ENCODE data around the gene CHDH. TPM values are rescaled to one million over a fixed set of nuclear protein-coding genes. Genes with fewer than 3 reads are reported as not detected.

CHDH gene
- total and polyA plus RNA-seq, 4 donors: 3.2 to 10.2 (median 6.7) TPM

- Histone ChIP-seq H3K4me1 (ENCODE audit: control insufficient read depth, insufficient read depth, low read length) (peaks cover 49% of the 10 kb centered on the region), H3K9me3 (ENCODE audit: control insufficient read depth, insufficient read depth, low read length) (no peaks in the 10 kb centered on the region), H3K27ac (ENCODE audit: low read depth, low read length) (peak overlapping the region; percentile 1), H3K36me3 (ENCODE audit: control insufficient read depth, insufficient read depth, low read length) (peaks cover 51% of the 10 kb centered on the region), H3K4me3 (ENCODE audit: low read depth, low read length) (no peak overlapping the region), H3K27me3 (ENCODE audit: control insufficient read depth, insufficient read depth, low read length) (no peaks in the 10 kb centered on the region)
- peak in 2 of 6 donors; percentile 37 to 68 for DNase-seq (ENCODE audit: low read depth in 4 of 6, low spot score in 6 of 6)
- WGBS (ENCODE audit: insufficient coverage): 28% methylated on average over 4 of the region's 4 CpGs
Observed at GRCh38 chr3:53812434-53812833, 33.8 kb downstream of the CHDH start.

- DNase-seq (ENCODE audit: low read depth in 4 of 6, low spot score in 6 of 6): no peak
- Histone ChIP-seq H3K27ac (ENCODE audit: low read depth, low read length) (no peak overlapping the region), H3K9me3 (ENCODE audit: control insufficient read depth, insufficient read depth, low read length) (no peaks in the 10 kb centered on the region), H3K4me1 (ENCODE audit: control insufficient read depth, insufficient read depth, low read length) (peaks cover 50% of the 10 kb centered on the region), H3K4me3 (ENCODE audit: low read depth, low read length) (no peak overlapping the region), H3K36me3 (ENCODE audit: control insufficient read depth, insufficient read depth, low read length) (peaks cover 54% of the 10 kb centered on the region), H3K27me3 (ENCODE audit: control insufficient read depth, insufficient read depth, low read length) (no peaks in the 10 kb centered on the region)
- WGBS (ENCODE audit: insufficient coverage): 94% methylated on average over 21 of the region's 24 CpGs
Observed at GRCh38 chr3:53811143-53811927, 34.9 kb downstream of the CHDH start.

- no peak overlapping the region for H3K4me3 ChIP-seq (ENCODE audit: low read depth, low read length)
- peaks cover 59% of the 10 kb centered on the region for H3K36me3 ChIP-seq (ENCODE audit: control insufficient read depth, insufficient read depth, low read length)
- H3K27me3 ChIP-seq (ENCODE audit: control insufficient read depth, insufficient read depth, low read length): no peaks in the 10 kb centered on the region
- no peaks in the 10 kb centered on the region for H3K9me3 ChIP-seq (ENCODE audit: control insufficient read depth, insufficient read depth, low read length)
- H3K4me1 ChIP-seq (ENCODE audit: control insufficient read depth, insufficient read depth, low read length): peaks cover 41% of the 10 kb centered on the region
- DNase-seq (ENCODE audit: low read depth in 4 of 6, low spot score in 6 of 6): no peak
- WGBS (ENCODE audit: insufficient coverage): 92% methylated on average over 28 of the region's 28 CpGs
- no peak overlapping the region for H3K27ac ChIP-seq (ENCODE audit: low read depth, low read length)
Observed at GRCh38 chr3:53809764-53810400, 36.3 kb downstream of the CHDH start.

GRCh38 chr3:53809267-53809666 lies 37.0 kb downstream of the CHDH start:
- no peak for DNase-seq (ENCODE audit: low read depth in 4 of 6, low spot score in 6 of 6)
- H3K4me3 ChIP-seq (ENCODE audit: low read depth, low read length): no peak overlapping the region
- H3K9me3 ChIP-seq (ENCODE audit: control insufficient read depth, insufficient read depth, low read length): no peaks in the 10 kb centered on the region
- WGBS (ENCODE audit: insufficient coverage): 79% methylated on average over 11 of the region's 12 CpGs
- H3K36me3 ChIP-seq (ENCODE audit: control insufficient read depth, insufficient read depth, low read length): peaks cover 58% of the 10 kb centered on the region
- no peak overlapping the region for H3K27ac ChIP-seq (ENCODE audit: low read depth, low read length)
- peaks cover 39% of the 10 kb centered on the region for H3K4me1 ChIP-seq (ENCODE audit: control insufficient read depth, insufficient read depth, low read length)
- no peaks in the 10 kb centered on the region for H3K27me3 ChIP-seq (ENCODE audit: control insufficient read depth, insufficient read depth, low read length)

DNA sequence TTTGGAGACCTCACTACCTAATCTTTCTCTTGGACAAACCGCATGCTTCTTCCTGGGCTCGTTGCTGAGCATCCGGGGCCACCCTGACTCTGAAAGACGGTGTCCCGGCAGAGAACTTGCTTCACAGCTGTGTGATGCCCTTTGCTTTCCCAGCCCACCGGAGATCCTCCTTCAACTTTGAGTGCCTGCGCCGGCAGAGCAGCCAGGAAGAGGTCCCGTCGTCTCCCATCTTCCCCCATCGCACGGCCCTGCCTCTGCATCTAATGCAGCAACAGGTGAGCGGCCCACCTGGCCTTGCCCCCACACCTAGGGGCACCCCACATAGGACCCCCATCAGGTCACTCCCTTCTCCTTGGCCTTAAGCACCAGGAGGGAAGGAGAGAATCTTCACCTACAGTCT lies 37.7 kb downstream of the CHDH start:
- no peak overlapping the region for H3K4me3 ChIP-seq (ENCODE audit: low read depth, low read length)
- 91% methylated on average over 13 of the region's 13 CpGs for whole genome bisulfite sequencing (ENCODE audit: insufficient coverage)
- no peak for DNase-seq (ENCODE audit: low read depth in 4 of 6, low spot score in 6 of 6)
- H3K27ac ChIP-seq (ENCODE audit: low read depth, low read length): no peak overlapping the region
- peaks cover 45% of the 10 kb centered on the region for H3K4me1 ChIP-seq (ENCODE audit: control insufficient read depth, insufficient read depth, low read length)
- H3K36me3 ChIP-seq (ENCODE audit: control insufficient read depth, insufficient read depth, low read length): peaks cover 63% of the 10 kb centered on the region
- no peaks in the 10 kb centered on the region for H3K27me3 ChIP-seq (ENCODE audit: control insufficient read depth, insufficient read depth, low read length)
- H3K9me3 ChIP-seq (ENCODE audit: control insufficient read depth, insufficient read depth, low read length): no peaks in the 10 kb centered on the region

- no peak overlapping the region for H3K27ac ChIP-seq (ENCODE audit: low read depth, low read length)
- no peaks in the 10 kb centered on the region for H3K9me3 ChIP-seq (ENCODE audit: control insufficient read depth, insufficient read depth, low read length)
- no peak for DNase-seq (ENCODE audit: low read depth in 4 of 6, low spot score in 6 of 6)
- H3K4me3 ChIP-seq (ENCODE audit: low read depth, low read length): no peak overlapping the region
- H3K4me1 ChIP-seq (ENCODE audit: control insufficient read depth, insufficient read depth, low read length): peaks cover 49% of the 10 kb centered on the region
- 80% methylated on average over 15 of the region's 15 CpGs for WGBS (ENCODE audit: insufficient coverage)
- no peaks in the 10 kb centered on the region for H3K27me3 ChIP-seq (ENCODE audit: control insufficient read depth, insufficient read depth, low read length)
- peaks cover 71% of the 10 kb centered on the region for H3K36me3 ChIP-seq (ENCODE audit: control insufficient read depth, insufficient read depth, low read length)
Observed at GRCh38 chr3:53807117-53807810, 39.0 kb downstream of the CHDH start.

GRCh38 chr3:53806182-53807116 lies 39.8 kb downstream of the CHDH start:
- Histone ChIP-seq H3K4me3 (ENCODE audit: low read depth, low read length) (no peak overlapping the region), H3K36me3 (ENCODE audit: control insufficient read depth, insufficient read depth, low read length) (peaks cover 68% of the 10 kb centered on the region), H3K27me3 (ENCODE audit: control insufficient read depth, insufficient read depth, low read length) (no peaks in the 10 kb centered on the region), H3K4me1 (ENCODE audit: control insufficient read depth, insufficient read depth, low read length) (peaks cover 46% of the 10 kb centered on the region), H3K9me3 (ENCODE audit: control insufficient read depth, insufficient read depth, low read length) (no peaks in the 10 kb centered on the region), H3K27ac (ENCODE audit: low read depth, low read length) (no peak overlapping the region)
- WGBS (ENCODE audit: insufficient coverage): 94% methylated on average over 8 of the region's 10 CpGs
- DNase-seq (ENCODE audit: low read depth in 4 of 6, low spot score in 6 of 6): no peak

DNA sequence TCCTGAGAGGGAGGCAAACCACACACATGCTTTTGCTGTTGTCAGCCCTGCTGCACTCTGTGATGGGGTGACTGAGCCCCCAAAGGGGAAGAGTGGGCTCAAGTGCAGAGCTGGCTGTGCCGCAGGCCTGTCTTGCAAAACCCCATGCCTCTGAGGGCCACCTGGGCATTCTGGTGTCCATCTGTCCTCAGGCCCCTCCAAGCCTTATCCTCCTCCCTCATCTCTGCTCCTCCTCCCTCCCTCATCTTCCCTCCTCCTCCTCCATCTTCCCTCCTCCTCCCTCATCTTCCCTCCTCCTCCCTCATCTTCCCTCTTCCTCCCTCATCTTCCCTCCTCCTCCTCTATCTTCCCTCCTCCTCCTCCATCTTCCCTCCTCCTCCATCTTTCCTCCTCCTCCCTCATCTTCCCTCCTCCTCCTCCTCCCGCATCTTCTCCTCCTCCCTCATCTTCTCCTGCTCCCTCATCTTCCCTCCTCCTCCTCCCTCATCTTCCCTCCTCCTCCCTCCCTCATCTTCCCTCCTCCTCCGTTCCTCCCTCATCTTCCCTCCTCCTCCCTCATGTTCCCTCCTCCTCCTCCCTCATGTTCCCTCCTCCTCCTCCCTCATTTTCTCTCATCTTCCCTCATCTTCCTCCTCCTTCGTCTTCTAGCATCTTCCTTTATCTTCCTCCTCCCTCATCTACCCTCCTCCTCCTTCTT lies 40.6 kb downstream of the CHDH start:
- no peak for DNase-seq (ENCODE audit: low read depth in 4 of 6, low spot score in 6 of 6)
- peaks cover 61% of the 10 kb centered on the region for H3K36me3 ChIP-seq (ENCODE audit: control insufficient read depth, insufficient read depth, low read length)
- H3K4me1 ChIP-seq (ENCODE audit: control insufficient read depth, insufficient read depth, low read length): peaks cover 40% of the 10 kb centered on the region
- WGBS (ENCODE audit: insufficient coverage): 95% methylated on average over 3 of the region's 4 CpGs
- no peaks in the 10 kb centered on the region for H3K27me3 ChIP-seq (ENCODE audit: control insufficient read depth, insufficient read depth, low read length)
- no peaks in the 10 kb centered on the region for H3K9me3 ChIP-seq (ENCODE audit: control insufficient read depth, insufficient read depth, low read length)
- no peak overlapping the region for H3K4me3 ChIP-seq (ENCODE audit: low read depth, low read length)
- no peak overlapping the region for H3K27ac ChIP-seq (ENCODE audit: low read depth, low read length)
